ENCODE measurements around the gene CELSR2. TPM values are rescaled to one million over a fixed set of nuclear protein-coding genes. Genes with fewer than 3 reads are reported as not detected.
"Not testable (repeated sequence)": the region's sequence is repeated elsewhere in the genome, so short reads cannot be mapped to it uniquely, and the experiment has no call there.

CELSR2 gene
- total RNA-seq, 6 experiments from 2014 or later: 1.2 to 1.7 (median 1.4) TPM

- peak overlapping the region; percentile 94 for H3K4me3 Mint-ChIP-seq
- H3K36me3 Mint-ChIP-seq (ENCODE audit: low read depth): peaks cover 27% of the 10 kb centered on the region
- no peaks in the 10 kb centered on the region for H3K9me3 Mint-ChIP-seq
- no peak for DNase-seq
- no peaks in the 10 kb centered on the region for H3K27me3 Mint-ChIP-seq (ENCODE audit: insufficient read depth)
- TF ChIP-seq, protein P1, sequence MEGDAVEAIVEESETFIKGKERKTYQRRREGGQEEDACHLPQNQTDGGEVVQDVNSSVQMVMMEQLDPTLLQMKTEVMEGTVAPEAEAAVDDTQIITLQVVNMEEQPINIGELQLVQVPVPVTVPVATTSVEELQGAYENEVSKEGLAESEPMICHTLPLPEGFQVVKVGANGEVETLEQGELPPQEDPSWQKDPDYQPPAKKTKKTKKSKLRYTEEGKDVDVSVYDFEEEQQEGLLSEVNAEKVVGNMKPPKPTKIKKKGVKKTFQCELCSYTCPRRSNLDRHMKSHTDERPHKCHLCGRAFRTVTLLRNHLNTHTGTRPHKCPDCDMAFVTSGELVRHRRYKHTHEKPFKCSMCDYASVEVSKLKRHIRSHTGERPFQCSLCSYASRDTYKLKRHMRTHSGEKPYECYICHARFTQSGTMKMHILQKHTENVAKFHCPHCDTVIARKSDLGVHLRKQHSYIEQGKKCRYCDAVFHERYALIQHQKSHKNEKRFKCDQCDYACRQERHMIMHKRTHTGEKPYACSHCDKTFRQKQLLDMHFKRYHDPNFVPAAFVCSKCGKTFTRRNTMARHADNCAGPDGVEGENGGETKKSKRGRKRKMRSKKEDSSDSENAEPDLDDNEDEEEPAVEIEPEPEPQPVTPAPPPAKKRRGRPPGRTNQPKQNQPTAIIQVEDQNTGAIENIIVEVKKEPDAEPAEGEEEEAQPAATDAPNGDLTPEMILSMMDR (IDR thresholded peaks at IDR 0.05): no peak
- peaks cover 35% of the 10 kb centered on the region for H3K4me1 Mint-ChIP-seq (ENCODE audit: low read depth)
- H3K27ac Mint-ChIP-seq: peak overlapping the region; percentile 94; the same call in 1 of the 2 replicates
Measured at GRCh38 chr1:109213345-109213823, 36.0 kb upstream of the CELSR2 start.

DNA sequence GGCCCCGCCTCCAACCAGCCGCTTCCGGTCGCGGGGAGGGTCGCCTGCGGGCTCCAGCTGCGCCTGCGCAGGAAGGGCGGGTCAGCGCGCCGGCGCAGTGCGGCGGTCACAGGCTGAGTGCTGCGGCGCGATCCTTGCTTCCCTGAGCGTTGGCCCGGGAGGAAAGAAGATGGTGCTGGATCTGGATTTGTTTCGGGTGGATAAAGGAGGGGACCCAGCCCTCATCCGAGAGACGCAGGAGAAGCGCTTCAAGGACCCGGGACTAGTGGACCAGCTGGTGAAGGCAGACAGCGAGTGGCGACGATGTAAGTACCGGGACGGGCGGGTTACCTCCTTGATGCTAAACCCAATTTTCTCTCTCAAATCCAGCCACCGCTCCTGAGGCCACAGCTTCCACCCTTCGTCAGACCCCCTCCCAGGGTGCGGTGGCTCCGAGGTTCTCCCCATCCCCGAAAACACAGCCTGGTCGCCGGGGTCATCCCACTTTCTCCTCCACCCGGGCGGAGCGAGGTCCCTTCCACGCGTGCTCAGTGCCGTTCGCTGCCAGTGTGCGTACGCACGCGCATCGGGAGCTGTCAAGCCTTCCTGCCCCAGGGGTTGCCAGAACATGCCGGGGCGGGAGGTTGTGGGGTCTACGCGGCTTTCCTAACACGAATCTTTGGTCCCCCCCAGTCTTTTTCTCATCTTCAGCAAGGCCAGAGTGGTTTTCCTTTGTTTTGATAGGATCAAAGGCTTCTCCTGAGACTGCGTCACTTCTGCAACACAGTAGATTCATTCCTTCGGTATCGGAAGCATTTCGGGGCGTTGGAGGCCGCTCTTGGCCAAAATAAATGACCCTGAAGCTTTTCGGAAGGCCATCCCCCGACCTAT, 35.3 kb upstream of the CELSR2 start, which contains the start of gene SARS1:
TSS of gene SARS1 (plus strand) at position 95 of the 870 bp plus-strand sequence. CDS start at position 170, 75 bp downstream.
- peaks cover 32% of the 10 kb centered on the region for H3K36me3 Mint-ChIP-seq (ENCODE audit: low read depth)
- peak within 1 kb of the TSS; percentile 94 for H3K27ac Mint-ChIP-seq
- no peaks in the 10 kb centered on the region for H3K9me3 Mint-ChIP-seq
- TF ChIP-seq, protein P1 (IDR thresholded peaks at IDR 0.05): no peak
- peak; percentile 58 for DNase-seq
- H3K4me3 Mint-ChIP-seq: peak within 1 kb of the TSS; percentile 94
- peaks cover 32% of the 10 kb centered on the region for H3K4me1 Mint-ChIP-seq (ENCODE audit: low read depth)
- no peaks in the 10 kb centered on the region for H3K27me3 Mint-ChIP-seq (ENCODE audit: insufficient read depth)

- peaks cover 2% of the 10 kb centered on the region; the same call in 1 of the 2 replicates for H3K27me3 Mint-ChIP-seq (ENCODE audit: insufficient read depth)
- H3K36me3 Mint-ChIP-seq (ENCODE audit: low read depth): peaks cover 32% of the 10 kb centered on the region
- H3K4me3 Mint-ChIP-seq: peak overlapping the region; percentile 94
- peak; percentile 69 for DNase-seq
- peaks cover 27% of the 10 kb centered on the region for H3K4me1 Mint-ChIP-seq (ENCODE audit: low read depth)
- H3K9me3 Mint-ChIP-seq: no peaks in the 10 kb centered on the region
- TF ChIP-seq, protein P1 (IDR thresholded peaks at IDR 0.05): no peak
- peak overlapping the region; percentile 94 for H3K27ac Mint-ChIP-seq
Measured at GRCh38 chr1:109214695-109215623, 34.4 kb upstream of the CELSR2 start.

- Mint-ChIP-seq H3K27ac (peak overlapping the region; percentile 71; the same call in 1 of the 2 replicates), H3K27me3 (ENCODE audit: insufficient read depth) (peaks cover 2% of the 10 kb centered on the region; the same call in 1 of the 2 replicates), H3K4me1 (ENCODE audit: low read depth) (peaks cover 39% of the 10 kb centered on the region), H3K4me3 (no peak overlapping the region), H3K9me3 (no peaks in the 10 kb centered on the region), H3K36me3 (ENCODE audit: low read depth) (peaks cover 37% of the 10 kb centered on the region)
- TF ChIP-seq, protein P1 (IDR thresholded peaks at IDR 0.05): no peak
- DNase-seq: no peak
Measured at GRCh38 chr1:109216662-109217061, 32.7 kb upstream of the CELSR2 start.

- DNase-seq: no peak
- no peaks in the 10 kb centered on the region for H3K9me3 Mint-ChIP-seq
Measured at GRCh38 chr1:109218516-109218915, 30.8 kb upstream of the CELSR2 start.

GRCh38 chr1:109221201-109221600, 28.1 kb upstream of the CELSR2 start:
- not testable (repeated sequence) for H3K9me3 Mint-ChIP-seq; H3K4me3 Mint-ChIP-seq; H3K27me3 Mint-ChIP-seq (ENCODE audit: insufficient read depth); H3K27ac Mint-ChIP-seq; DNase-seq
- Mint-ChIP-seq H3K4me1 (ENCODE audit: low read depth) (peaks cover 43% of the 10 kb centered on the region), H3K36me3 (ENCODE audit: low read depth) (peaks cover 31% of the 10 kb centered on the region)

More at GRCh38 chr1:109218516-109218915, 30.8 kb upstream of the CELSR2 start:
- H3K36me3 Mint-ChIP-seq (ENCODE audit: low read depth): peaks cover 43% of the 10 kb centered on the region
- peaks cover 2% of the 10 kb centered on the region; the same call in 1 of the 2 replicates for H3K27me3 Mint-ChIP-seq (ENCODE audit: insufficient read depth)
- peaks cover 39% of the 10 kb centered on the region for H3K4me1 Mint-ChIP-seq (ENCODE audit: low read depth)
- H3K4me3 Mint-ChIP-seq: no peak overlapping the region; the same call in 1 of the 2 replicates
- H3K27ac Mint-ChIP-seq: no peak overlapping the region
- TF ChIP-seq, protein P1 (IDR thresholded peaks at IDR 0.05): no peak

All from HFFc6 (cell line).